Pancreas (tissue), 10 donors: ENCODE measurements around the gene TMEM150A. TPM values are rescaled to one million over a fixed set of nuclear protein-coding genes. Genes with fewer than 3 reads are reported as not detected.
A peak's percentile ranks its signal among the peaks of the same experiment; 100 is the strongest.

Experiments
- ATAC-seq, 4 donors: fragments of 200-7000 bp; cut with Tn5 transposase; one replicate each; pipeline versions ENCODE4 v1.8.0 to v1.9.1; 2020; ENCODE audit warnings: mild to moderate bottlenecking in 4 of 4, moderate library complexity in 4 of 4
- DNase-seq, 6 donors: peaks; one replicate each; pipeline ENCODE4 v3.0.0-alpha.2; 2020
- FAIRE-seq: peaks from 2 replicates; lab custom pipeline; 2012; peaks lifted over from hg19 to GRCh38; lab: Jason Lieb, UNC
- H3K27ac ChIP-seq, 4 donors: fragments of 200-600 bp; sonication (generic); 1 replicate in 3 of 4; 2 replicates in 1 of 4; pipeline versions ENCODE4 v1.5.0 to v1.8.0; 2020
- H3K27me3 ChIP-seq, 4 donors: fragments of 200-600 bp; one replicate each; pipeline ENCODE4 v1.8.0; 2021
- H3K36me3 ChIP-seq, 3 donors: fragments of 200-600 bp; sonication (generic) in 1 of 3; one replicate each; pipeline versions ENCODE4 v1.5.0 to v1.8.0; 2020 to 2021
- H3K4me1 ChIP-seq, 3 donors: fragments of 200-600 bp; one replicate each; pipeline ENCODE4 v1.8.0; 2021
- H3K4me3 ChIP-seq, 4 donors: fragments of 200-600 bp; sonication (generic) in 2 of 4; one replicate each; pipeline versions ENCODE4 v1.5.0 to v1.8.0; 2020 to 2021
- H3K9me3 ChIP-seq, 4 donors: fragments of 200-600 bp; one replicate each; pipeline ENCODE4 v1.8.0; 2021
- WGBS, 2 donors: extraction: QIAGEN DNeasy Blood & Tissue Kit; methylation state at CpG; one replicate each; pipeline ENCODE4 v1.1.7; 2013; 5-methylcytosine and 5-hydroxymethylcytosine counted together
- intact Hi-C, 3 donors: fragments of 100-400 bp; cut with DNase I; formaldehyde crosslinking; loops; one replicate each; pipeline versions ENCODE4 v1.11.1 to v1.14.2; 2022
- polyA plus RNA-seq, 2 donors: library from polyadenylated mRNA; stranded (reverse); fragments of 200-250 nt; gene quantifications; one replicate each; pipeline ENCODE4 v1.2.3, GENCODE V29; 2013
- total RNA-seq, 6 donors: library from RNA; stranded (reverse); fragmentation: NEBNext Ultra II Directional in 4 of 6; extraction: Animal tissue kit (Norgen Biotek cat#: 25700) in 4 of 6; gene quantifications; one replicate each; pipeline versions ENCODE4 v1.2.1 to v1.2.4, GENCODE V29; 2021 to 2023
- TF ChIP-seq, protein P1 (sequence below), 4 donors: fragments of 200-600 bp; sonication (generic) in 3 of 4; IDR thresholded peaks; one replicate each; pipeline versions ENCODE4 v1.5.0 to v1.8.0; 2021; ENCODE audit warnings: antibody characterized with exemption in 4 of 4
- donor health status: healthy with polysubstance abuse.
- donor health status: DM: no; HTN: no; CAD: no; lungs with moderate emphysema.
- donor health status: DM: no; HTN: no; CAD: no.
- donor health status: control.
- donor health status: control.
- donor health status: Bipolar disorder and iron deficiency.
- donor health status: DM: yes; HTN: yes; CAD: no.
- donor health status: DM: no; HTN: no; CAD: no.
- donor health status: DM: no; HTN: no; CAD: no.
- donor health status: DM: yes; HTN: yes; CAD: no.

TMEM150A gene
- total and polyA plus RNA-seq, 8 donors = 14.8 to 47.6 (median 18.3) TPM

DNA sequence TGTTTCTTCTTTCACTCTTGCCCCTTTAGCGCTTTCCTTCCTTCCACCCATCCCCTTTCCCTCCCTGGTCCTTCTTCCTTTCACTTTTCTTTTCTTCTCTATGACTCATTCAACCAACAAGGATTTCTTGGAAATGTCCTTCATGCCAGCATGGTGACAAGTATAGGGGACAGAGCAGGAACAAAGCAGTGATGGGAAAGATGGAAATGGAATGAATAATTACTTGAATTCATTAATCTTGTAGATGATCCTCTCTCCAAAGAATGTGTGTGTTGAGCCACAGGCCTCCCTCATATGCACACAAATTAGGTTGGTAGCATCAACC lies 16.8 kb downstream of the TMEM150A start:
- Histone ChIP-seq H3K27me3 (no peaks in the 10 kb centered on the region), H3K4me1 (peaks cover 14 to 41% (median 30%) of the 10 kb centered on the region in 3 donors), H3K4me3 (no peak overlapping the region), H3K27ac (peak overlapping the region; percentile 70 to 86 (median 80)), H3K9me3 (no peaks in the 10 kb centered on the region), H3K36me3 (peaks cover 0 to 4% (median 0%) of the 10 kb centered on the region in 3 donors)
- 96 to 100% methylated on average over 1 of the region's 1 CpG for WGBS, 2 donors
- ATAC-seq = peak; percentile 12 to 66 (median 34)
- no peak for FAIRE-seq
- TF ChIP-seq, protein P1, sequence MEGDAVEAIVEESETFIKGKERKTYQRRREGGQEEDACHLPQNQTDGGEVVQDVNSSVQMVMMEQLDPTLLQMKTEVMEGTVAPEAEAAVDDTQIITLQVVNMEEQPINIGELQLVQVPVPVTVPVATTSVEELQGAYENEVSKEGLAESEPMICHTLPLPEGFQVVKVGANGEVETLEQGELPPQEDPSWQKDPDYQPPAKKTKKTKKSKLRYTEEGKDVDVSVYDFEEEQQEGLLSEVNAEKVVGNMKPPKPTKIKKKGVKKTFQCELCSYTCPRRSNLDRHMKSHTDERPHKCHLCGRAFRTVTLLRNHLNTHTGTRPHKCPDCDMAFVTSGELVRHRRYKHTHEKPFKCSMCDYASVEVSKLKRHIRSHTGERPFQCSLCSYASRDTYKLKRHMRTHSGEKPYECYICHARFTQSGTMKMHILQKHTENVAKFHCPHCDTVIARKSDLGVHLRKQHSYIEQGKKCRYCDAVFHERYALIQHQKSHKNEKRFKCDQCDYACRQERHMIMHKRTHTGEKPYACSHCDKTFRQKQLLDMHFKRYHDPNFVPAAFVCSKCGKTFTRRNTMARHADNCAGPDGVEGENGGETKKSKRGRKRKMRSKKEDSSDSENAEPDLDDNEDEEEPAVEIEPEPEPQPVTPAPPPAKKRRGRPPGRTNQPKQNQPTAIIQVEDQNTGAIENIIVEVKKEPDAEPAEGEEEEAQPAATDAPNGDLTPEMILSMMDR (IDR thresholded peaks at IDR 0.05) = no peak
- no peak for DNase-seq
- intact Hi-C loops = no loop called here

DNA sequence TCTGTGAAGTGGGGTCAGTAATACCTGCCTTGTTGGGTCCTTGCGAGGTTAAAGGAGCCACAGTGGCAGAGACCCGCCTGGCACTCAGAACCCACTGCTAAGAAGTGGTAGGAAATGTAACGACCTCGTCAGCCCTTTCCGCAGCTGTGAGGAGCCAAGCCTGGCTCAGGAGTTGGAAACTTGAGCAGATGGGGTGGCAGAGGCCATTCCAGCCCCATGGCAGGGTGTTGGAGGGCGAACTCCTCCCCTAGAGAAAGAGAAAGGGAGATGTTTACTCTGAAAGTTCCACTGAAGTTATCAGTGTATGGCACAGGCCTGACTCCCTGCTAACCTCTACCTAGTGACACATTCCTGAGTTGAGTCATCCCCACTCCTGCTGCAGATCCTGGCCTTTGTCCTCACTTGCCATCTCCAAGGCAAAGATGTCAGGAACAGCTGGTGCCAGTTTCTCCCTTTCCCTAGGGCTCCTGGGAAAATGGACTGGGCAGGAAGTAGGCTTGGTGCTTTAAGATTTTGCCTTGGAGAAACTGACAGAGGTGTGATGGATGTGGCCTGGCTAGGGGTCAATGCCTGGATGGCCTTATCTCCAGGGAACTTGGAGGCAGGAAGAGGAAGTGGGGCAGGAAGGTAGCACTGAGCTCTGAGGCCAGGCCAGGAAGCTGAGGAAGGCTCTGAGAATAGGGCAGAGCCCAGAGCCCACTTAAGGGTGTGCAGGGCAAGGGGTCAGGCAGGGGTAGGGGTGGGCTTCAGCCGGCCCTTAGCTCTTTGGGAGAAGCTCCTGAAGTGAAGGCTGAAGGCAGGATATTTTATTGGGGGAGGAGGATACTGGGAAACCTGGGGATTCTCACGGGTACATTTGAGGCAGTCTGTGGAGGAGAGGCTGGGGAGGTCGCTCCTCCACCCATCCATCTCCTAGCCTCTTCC lies 17.4 kb downstream of the TMEM150A start:
- peaks cover 14 to 36% (median 26%) of the 10 kb centered on the region in 3 donors for H3K4me1 ChIP-seq
- peak overlapping the region in 3 of 4 donors; percentile 7 to 52 (median 25) for H3K4me3 ChIP-seq
- H3K27ac ChIP-seq = peak overlapping the region; percentile 70 to 86 (median 80)
- H3K27me3 ChIP-seq = no peaks in the 10 kb centered on the region
- intact Hi-C loops = no loop called here
- peaks cover 0 to 4% (median 0%) of the 10 kb centered on the region in 3 donors for H3K36me3 ChIP-seq
- TF ChIP-seq, protein P1 (IDR thresholded peaks at IDR 0.05) = no peak
- no peak for FAIRE-seq
- peak in 4 of 6 donors; percentile 69 to 87 (median 79) for DNase-seq
- peak; percentile 83 to 89 (median 86) for ATAC-seq
- 34 to 43% methylated on average over 9 of the region's 9 CpGs for WGBS, 2 donors
- no peaks in the 10 kb centered on the region for H3K9me3 ChIP-seq

DNA sequence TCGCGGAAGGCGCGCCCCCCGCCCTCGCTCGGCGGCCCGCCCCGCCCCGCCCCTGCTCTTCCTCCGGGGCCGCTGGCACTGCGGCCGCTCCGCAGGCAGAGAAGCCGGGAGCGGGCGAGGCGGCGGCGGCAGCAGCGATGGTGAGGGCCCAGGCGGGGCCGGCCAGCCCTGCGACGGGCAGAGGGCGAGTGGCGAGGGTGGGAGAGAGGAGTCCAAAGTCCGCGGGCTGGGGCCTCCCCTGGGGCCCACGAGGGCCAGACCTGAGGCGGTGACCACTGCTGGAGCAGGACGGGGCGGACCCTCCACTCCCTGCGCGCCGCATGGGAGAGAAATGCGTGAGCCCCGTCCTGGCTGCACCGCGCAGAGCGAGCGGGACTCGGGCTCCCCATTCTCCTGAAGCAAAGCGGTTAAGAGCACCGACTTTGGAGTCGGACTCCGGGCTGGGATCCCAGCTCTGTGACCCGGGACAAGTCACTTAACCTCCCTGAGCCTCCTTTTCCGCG lies 18.1 kb downstream of the TMEM150A start, which contains the start of gene VAMP5:
Gene VAMP5, plus strand, starts transcription at position 78 of the 503 bp plus-strand sequence. Its CDS starts 60 bp downstream, at position 138.
- TF ChIP-seq, protein P1 (IDR thresholded peaks at IDR 0.05) = no peak
- DNase-seq (peak in 4 of 6 donors; percentile 42 to 80 (median 60)), ATAC-seq (peak; percentile 17 to 53 (median 47)), FAIRE-seq (no peak)
- Histone ChIP-seq H3K9me3 (no peaks in the 10 kb centered on the region), H3K4me3 (peak within 1 kb of the TSS; percentile 7 to 52 (median 24)), H3K4me1 (peaks cover 13 to 37% (median 26%) of the 10 kb centered on the region in 3 donors), H3K36me3 (peaks cover 0 to 4% (median 0%) of the 10 kb centered on the region in 3 donors), H3K27me3 (no peaks in the 10 kb centered on the region), H3K27ac (peak within 1 kb of the TSS; percentile 70 to 86 (median 80))
- 28 to 30% methylated on average over 47 to 52 of the region's 52 CpGs for WGBS, 2 donors
- intact Hi-C loops = no loop called here

DNA sequence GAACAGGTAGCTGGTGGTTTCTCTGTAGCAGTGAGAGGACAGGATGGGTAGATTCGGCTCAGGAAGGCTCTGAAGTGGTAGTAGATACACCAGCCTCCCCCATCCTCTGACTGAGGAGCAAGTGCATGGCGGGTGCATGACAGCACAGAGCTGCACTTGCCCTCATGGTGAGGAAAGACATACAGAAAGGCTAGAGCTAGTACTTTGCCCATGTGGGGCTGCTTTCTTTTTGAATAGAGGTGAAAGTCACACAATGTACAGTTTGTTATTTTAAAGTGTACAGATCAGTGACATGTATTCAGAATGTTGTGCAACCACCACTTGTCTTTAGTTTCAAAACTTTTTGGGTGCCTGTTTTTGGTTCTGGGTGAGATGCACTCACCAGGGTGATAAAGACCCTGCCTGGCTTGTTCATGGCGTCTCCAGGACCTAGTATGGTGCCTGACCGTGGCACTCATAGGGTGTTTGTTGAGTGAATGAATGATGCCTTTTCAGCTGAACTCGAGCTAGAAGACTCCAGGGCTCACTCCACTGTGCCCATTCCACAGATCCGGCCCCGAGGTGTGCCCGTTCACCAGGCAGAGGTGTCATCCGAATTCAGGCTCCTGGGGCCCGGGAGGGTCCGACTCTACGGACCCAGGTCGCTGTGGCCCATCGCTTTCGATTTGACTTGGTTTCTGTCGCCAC lies 18.7 kb downstream of the TMEM150A start:
- Histone ChIP-seq H3K36me3 (peaks cover 0 to 4% (median 0%) of the 10 kb centered on the region in 3 donors), H3K4me1 (peaks cover 19 to 39% (median 28%) of the 10 kb centered on the region in 3 donors), H3K9me3 (no peaks in the 10 kb centered on the region), H3K27ac (peak overlapping the region in 2 of 4 donors; percentile 84 to 86), H3K27me3 (no peaks in the 10 kb centered on the region), H3K4me3 (peak overlapping the region; percentile 7 to 52 (median 24))
- intact Hi-C loops = no loop called here
- TF ChIP-seq, protein P1 (IDR thresholded peaks at IDR 0.05) = no peak
- DNase-seq = no peak
- no peak for FAIRE-seq
- ATAC-seq = no peak
- 56 to 69% methylated on average over 16 of the region's 16 CpGs for WGBS, 2 donors
